RCC 7860 (cell line): ENCODE results near the gene PATL1.
"Not testable (repeated sequence)": the region's sequence is repeated elsewhere in the genome, so short reads cannot be mapped to it uniquely, and the experiment has no call there.

ENCODE experiments used
- DNase-seq: peaks from one replicate; pipeline ENCODE4 v3.0.0-alpha.2; 2015; ENCODE audit warnings: low spot score
- FAIRE-seq: peaks from 2 replicates; lab custom pipeline; 2012; peaks lifted over from hg19 to GRCh38; lab: Jason Lieb, UNC

The PATL1 gene, protein sequence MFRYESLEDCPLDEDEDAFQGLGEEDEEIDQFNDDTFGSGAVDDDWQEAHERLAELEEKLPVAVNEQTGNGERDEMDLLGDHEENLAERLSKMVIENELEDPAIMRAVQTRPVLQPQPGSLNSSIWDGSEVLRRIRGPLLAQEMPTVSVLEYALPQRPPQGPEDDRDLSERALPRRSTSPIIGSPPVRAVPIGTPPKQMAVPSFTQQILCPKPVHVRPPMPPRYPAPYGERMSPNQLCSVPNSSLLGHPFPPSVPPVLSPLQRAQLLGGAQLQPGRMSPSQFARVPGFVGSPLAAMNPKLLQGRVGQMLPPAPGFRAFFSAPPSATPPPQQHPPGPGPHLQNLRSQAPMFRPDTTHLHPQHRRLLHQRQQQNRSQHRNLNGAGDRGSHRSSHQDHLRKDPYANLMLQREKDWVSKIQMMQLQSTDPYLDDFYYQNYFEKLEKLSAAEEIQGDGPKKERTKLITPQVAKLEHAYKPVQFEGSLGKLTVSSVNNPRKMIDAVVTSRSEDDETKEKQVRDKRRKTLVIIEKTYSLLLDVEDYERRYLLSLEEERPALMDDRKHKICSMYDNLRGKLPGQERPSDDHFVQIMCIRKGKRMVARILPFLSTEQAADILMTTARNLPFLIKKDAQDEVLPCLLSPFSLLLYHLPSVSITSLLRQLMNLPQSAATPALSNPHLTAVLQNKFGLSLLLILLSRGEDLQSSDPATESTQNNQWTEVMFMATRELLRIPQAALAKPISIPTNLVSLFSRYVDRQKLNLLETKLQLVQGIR

DNA sequence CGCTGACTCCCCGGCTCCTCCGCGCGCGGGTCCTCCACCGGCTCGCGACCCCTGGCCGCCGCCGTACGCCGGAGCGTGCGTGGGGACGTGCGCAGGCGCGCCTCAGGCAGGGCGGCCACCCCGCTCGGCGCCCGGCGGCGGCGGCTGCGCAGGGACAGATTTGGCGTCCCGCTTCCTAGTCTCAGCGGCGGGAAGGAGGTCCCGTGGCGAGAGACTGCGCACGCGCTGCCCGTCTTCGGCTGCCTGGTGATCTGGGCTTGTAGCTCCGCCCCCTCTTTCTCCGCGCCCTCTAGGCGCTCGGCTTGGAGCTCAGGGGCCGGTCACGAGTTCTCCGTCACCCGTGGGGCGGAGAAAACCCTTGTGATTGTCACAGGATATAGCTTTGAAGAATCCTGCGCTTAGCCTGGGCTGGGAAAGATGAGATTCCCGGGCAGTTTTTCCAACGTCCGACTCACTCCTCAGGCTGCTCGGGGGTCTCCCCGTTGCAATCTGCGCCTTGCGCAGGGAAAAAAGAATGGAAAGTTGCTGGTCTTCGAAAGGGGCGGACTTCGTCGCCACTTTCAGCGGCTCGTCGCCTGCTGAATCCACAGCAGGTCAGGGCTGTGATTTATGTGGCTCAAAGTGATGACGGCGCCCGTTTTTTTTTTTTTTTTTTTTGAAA lies at the start of gene PATL1:
Gene PATL1 (minus strand): TSS at position 88 of the 661 bp plus-strand sequence. CDS start 142 bp downstream, outside the sequence.
- FAIRE-seq (peak; percentile 56), DNase-seq (peak; percentile 94)

DNA sequence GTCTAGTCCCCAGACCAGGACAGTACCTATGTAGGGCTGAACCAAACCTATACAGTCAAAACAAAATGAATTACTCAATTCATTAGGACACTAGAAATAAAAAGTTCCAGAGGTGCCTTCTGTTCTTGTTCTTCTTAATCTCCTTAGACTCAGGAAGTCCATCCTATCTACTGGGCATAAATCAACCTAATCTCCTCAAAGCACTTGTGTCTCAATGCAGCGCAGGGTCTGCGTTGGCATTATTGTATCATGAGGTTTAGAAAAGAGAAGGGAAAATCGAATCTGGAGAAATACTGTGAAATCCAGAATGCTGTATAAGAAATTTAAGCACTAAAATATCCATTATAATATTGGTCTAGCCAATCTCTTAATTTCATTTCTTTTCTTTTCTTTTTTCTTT lies 47.2 kb upstream of the PATL1 start:
- FAIRE-seq (no peak), DNase-seq (no peak)

DNA sequence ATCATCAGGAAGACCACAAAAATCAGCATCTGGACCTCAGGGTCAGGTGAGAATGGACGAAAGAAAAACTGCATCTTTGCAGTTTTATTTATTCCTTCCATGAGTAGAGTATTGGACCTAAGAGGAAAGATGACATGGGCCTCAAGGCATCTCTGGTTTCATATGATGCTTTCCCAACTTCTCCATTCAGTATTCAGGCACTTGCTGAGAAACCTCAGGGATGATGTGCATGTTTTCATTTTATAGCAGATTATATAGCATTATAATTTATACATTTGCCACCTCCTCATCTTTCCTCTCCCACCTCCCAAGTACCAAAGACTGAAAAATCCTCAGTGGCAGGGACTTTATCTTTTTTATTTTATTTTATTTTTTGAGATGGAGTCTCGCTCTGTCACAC lies 44.9 kb upstream of the PATL1 start, which contains the start of gene OR10V1:
Gene OR10V1 (minus strand): TSS at position 101 of the 400 bp plus-strand sequence. CDS start 0 bp downstream, at position 101.
- FAIRE-seq: no peak

DNA sequence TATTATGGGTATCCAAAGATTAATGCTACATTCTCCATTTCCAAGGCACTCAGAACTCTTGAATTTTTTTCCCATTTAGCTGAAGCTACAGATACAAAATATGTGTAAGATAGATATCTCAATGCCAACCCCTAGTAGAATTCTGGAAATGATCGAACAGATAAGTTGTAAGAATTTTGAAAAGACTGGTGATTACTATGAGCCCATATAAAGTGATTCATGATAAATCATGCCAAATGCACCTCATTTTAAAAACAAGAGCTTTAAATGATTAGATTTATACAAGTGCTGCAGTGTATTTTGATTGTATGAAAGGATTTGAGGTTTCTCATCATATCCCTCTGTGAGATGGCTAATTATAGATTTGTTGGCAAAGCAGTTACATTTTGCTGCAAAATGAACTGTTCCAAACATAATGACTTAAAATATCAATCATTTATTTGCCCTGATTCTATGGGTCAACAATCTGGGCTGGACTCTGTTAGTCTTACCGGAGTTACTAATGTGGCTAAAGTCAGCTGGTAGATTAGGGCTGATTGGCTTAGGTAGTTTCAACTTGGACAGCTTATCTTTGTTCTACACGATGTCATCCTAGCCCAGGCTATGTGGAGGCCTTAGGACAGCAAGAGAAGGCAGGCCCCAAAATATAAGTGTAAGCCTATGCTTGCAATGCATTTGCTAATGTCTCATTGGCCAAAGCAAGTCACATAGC lies 41.5 kb upstream of the PATL1 start:
- FAIRE-seq (no peak), DNase-seq (no peak)

More for the DNA sequence above, 44.9 kb upstream of the PATL1 start, which contains the start of gene OR10V1:
- no peak for DNase-seq

DNA sequence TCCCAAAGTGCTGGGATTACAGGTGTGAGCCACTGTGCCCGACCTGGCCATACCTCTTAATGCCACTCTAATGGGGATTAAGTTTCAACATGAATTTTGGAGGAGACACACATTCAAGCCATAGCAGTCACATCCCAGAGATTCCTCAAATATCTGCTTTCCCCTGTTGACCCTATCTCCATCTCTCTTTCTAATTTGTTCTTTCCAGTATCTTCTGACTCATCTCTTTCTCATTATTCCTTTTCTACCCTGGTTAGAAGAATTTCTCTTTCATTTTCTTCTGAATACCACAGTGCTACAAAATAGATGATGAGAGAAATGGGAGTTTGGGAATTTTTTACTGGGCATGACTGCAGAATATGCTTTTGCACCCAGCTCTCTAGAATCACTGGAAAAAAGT lies 39.7 kb upstream of the PATL1 start:
- FAIRE-seq: peak; percentile 31
- DNase-seq: peak; percentile 45

DNA sequence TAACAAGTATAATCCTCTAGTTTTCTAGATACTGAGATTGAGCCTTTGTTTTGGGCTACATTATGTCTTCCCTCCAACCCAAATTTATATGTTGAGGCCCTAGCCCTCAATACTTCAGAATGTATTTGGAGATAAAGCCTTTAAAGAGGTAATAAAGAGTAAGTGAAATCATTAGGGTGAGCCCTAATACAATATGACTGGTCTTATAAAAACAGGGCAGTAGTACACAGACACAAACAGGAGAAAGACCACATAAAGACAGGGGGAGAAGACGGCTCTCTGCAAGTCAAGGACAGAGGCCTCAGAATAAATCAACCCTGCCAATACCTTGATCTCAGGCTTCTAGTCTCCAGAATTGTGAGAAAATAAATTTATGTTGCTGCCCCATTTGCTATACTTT lies 38.5 kb upstream of the PATL1 start:
- DNase-seq: no peak
- FAIRE-seq: no peak

DNA sequence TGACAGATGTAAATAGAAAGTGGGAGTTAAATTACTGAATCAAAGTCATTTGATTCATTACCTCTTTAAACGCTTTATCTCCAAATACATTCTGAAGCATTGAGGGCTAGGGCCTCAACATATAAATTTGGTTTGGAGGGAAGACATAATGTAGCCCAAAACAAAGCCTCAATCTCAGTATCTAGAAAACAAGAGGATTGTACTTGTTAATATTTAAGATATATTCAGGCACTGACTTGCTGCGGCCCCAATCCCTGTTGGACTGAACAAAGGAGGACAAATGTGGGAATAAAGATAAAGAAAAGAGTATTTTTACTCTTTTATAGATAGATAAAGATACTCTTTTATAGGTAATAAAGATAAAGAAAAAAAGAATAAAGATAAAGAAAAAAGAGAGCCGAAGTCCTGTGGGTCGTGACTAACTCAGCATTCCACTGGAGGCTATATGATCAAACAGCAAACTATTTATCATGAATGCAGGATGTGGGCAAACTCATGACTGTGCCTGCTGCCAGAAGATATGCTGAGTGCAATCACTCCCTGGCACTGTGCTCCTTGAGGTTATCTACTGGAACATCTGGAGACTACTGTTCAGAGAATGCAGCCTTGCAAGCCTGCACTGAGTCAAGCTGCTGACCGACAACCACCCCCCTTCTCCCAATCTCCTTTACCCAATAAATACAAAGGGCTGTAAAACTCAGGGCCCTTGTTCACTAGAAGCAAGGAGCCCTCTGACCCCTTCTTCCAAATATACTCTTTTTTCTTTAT lies 37.9 kb upstream of the PATL1 start:
- peak; percentile 91 for DNase-seq
- peak; percentile 94 for FAIRE-seq

DNA sequence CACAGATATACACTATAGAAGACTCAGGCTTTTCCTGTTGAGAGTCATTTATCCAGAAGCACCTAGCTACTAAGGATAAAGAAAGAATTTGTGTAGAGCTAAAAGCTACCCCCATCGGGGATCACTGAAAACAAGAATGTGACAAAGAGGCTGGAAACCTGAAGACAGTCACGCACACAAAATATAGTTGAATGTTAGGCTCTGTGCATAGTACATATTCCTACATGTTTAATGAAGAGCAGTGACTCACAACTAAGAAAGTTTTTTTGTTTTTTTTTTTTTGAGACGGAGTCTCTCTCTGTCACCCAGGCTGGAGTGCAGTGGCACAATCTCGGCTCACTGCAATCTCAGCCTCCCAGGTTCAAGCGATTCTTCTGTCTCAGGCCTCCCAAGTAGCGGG lies 36.5 kb upstream of the PATL1 start:
- DNase-seq (no peak), FAIRE-seq (no peak)

DNA sequence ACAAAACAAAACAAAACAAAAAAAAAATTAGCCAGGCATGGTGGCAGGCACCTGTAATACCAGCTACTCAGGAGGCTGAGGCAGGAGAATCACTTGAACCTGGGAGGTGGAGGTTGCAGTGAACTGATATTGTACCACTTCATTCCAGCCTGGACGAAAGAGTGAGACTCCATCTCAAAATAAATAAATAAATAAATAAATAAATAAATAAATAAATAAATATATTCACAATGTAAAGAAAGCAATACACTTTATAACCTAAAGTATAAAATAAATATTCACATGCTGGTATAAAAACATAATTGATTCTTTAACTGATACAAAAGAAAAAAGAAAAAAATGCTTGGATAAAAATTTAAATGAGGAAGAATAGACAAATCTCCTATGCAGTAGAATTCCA lies 34.7 kb upstream of the PATL1 start:
- not testable (repeated sequence) for FAIRE-seq, DNase-seq

DNA sequence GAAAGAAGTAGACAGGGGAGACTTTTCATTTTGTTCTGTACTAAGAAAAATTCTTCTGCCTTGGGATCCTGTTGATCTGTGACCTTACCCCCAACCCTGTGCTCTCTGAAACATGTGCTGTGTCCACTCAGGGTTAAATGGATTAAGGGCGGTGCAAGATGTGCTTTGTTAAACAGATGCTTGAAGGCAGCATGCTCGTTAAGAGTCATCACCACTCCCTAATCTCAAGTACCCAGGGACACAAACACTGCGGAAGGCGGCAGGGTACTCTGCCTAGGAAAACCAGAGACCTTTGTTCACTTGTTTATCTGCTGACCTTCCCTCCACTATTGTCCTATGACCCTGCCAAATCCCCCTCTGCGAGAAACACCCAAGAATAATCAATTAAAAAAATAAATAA lies 31.3 kb upstream of the PATL1 start:
- not testable (repeated sequence) for FAIRE-seq, DNase-seq

DNA sequence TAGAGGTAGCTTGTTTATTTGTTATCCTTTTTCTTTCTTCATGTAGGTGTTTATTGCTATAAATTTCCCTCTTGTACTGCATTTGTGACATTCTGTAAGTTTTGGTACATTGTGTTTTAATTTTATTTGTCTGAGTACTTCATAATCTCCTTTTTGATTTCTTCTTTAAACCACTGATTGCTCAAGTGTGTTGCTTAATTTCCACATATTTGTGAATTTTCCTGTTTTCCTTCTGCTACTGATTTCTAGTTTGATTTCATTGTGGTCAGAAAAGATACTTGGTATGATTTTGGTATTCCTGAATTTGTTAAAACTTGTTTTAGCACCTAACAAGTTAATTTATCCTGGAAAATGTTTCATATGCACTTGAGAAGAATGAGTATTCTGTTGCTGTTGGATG lies 29.7 kb upstream of the PATL1 start:
- no peak for FAIRE-seq
- DNase-seq: no peak

DNA sequence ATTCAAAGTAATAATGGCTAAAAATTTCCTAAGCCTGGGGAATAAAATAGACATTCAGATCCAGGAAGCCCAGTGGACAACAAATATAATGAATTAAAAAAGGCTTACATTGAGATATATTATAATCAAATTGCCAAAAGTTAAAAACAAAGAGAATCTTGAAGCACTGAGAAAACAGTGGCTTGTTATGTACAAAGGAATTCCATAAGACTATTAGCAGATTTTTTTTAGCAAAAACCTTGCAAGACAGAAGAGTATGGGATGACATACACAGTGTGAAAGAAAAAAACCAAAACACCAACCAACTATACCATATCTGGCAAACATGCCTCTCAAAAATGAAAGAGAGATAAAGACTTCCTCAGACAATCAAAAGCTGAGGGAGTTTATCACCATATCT lies 24.1 kb upstream of the PATL1 start:
- FAIRE-seq (no peak), DNase-seq (no peak)

DNA sequence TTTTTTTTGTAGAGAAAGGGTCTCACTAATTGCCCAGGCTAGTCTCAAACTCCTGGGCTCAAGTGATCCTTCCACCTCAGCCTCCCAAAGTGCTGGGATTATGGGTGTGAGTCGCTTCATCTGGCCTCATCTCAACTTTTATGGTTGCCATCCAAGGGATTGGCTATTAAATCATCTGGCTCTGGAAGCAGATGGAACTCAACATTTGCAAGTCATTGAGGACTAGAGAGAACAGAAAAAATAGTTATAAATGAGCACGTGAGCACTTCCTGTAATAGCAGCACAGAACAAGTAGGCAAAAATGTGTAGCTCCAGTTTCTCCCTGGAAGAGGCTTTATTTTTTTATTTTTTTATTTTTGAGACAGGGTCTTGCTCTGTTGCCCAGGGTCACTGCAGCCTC lies 22.3 kb upstream of the PATL1 start:
- no peak for FAIRE-seq
- no peak for DNase-seq

DNA sequence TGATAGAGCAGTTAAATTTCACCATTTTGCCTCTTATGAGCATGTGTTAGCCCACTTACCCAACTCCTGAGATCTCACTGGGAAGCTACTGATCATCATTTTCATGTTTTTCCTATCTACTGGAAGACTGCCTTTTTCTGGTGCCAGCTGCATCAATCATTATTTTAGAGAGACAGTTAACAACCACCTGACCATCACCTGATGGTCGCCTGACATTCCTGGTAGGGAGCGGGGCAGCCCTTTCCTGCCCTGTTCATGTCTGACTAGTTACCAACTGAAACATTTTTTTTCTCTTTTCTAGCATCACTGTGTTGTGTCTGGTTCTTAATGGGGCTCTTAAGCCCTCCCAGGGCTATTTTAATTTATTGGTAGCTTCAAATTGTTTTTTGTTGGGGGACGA lies 20.2 kb upstream of the PATL1 start:
- DNase-seq: no peak
- FAIRE-seq: no peak

DNA sequence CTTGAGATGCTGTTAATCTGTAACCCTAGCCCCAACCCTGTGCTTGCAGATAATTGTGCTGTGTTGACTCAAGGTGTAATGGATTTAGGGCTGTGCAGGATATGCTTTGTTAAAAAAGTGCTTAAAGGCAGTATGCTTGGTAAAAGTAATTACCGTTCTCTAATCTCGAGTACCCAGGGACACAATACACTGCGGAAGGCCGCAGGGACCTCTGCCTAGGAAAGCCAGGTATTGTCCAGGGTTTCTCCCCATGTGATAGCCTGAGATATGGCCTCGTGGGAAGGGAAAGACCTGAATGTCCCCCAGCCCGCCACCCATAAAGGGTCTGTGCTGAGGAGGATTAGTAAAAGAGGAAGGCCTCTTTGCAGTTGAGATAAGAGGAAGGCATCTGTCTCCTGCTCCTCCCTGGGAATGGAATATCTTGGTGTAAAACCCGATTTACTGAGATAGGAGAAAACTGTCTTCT lies 12.5 kb upstream of the PATL1 start:
- FAIRE-seq, DNase-seq: not testable (repeated sequence)

DNA sequence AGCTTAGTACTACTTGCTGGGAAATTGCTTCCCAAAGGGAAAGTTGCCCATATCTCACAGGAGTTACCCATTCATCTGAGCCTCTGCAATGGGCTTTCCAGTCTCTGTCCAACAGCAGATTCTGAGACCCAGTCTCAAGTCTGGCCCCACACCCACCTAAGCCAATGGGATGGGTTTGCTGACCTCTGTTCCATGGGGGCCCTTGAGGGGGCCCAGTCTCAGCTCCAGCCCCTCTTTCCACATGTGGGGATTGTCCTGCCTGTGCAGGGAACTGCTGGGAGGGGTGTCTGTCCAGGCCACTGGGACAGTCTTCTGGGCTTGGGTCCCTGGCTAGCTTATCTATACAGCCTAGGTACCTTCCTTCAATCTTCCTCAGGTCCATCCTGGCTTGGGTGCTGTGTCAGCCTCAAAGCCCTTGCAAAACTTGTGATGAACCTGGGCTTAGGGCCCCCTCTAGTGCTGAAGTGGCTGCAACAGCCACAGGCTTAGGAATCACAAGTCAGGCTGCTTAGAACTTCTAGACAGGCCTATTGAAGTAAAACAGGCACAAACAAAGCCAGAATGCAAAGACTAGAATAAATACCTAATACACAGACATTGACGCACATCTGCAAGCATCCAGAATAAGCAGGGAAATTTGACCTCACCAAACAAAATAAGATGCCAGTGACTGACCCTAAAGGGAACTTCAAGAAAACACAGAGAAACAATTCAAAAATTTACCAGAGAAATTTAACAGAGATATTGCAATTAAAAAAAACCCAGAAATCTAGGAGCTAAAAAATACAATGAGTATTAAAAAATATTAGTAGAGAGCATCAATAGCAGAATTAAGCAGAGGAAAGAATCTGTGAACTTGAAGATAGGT lies 11.7 kb upstream of the PATL1 start:
- no peak for FAIRE-seq
- peak; percentile 40 for DNase-seq

DNA sequence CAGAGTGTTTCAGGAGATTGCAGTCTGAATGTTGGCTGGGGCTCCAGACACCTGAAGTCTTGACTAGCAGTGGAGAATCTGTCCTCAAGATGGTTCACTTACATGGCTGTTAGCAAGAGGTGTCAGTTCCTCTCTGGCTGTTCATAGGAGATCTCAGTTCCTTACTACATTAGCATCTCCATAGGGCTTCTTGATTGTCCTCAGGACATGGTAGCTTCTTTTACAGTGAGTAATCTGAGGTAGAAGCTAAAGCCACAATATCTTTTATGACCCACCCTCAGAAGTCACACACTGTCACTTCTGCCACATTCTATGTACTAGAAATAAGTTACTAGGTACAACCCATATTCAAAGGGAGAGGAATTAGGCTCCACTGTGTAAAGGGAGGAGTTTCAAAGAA lies 10.5 kb upstream of the PATL1 start:
- DNase-seq (no peak), FAIRE-seq (no peak)

DNA sequence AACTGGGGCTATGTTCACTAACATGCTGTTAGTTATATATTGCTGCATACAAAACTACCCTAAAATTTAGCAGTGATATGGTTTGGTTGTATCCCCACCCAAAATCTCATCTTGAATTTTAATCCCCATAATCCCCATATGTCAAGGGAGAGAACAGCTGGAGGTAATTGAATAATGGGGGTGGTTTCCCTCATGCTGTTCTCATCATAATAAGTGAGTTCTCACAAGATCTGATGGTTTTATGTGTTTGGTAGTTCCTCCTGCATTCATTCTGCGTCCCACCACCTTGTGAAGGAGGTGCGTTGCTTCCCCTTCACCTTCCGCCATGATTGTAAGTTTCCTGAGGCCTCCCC lies 10.0 kb upstream of the PATL1 start:
- no peak for FAIRE-seq
- DNase-seq: no peak
